GM23338 (cell line): ENCODE data around the gene EGFL6.

Experiments used
- CREB1 ChIP-seq: fragments of 250-450 bp; sonication (Bioruptor Pico); IDR thresholded peaks from 2 replicates; pipeline ENCODE4 v1.5.0; 2020; ENCODE audit warnings: low read depth, mild to moderate bottlenecking, moderate library complexity
- CTCF ChIP-seq, 2 experiments: fragments of 200-600 bp in 1 of 2; sonication (generic) in 1 of 2; conservative IDR thresholded peaks; 2 replicates each; pipeline versions ENCODE4 v1.5.1 to v1.6.1; 2016 to 2017; ENCODE audit warnings: antibody characterized with exemption in 2 of 2, low read depth in 2 of 2, mild to moderate bottlenecking in 2 of 2, moderate library complexity in 1 of 2
- ETS1 ChIP-seq: IDR thresholded peaks from 2 replicates; pipeline ENCODE4 v1.6.1; 2016; ENCODE audit warnings: antibody characterized with exemption
- EZH2 ChIP-seq: fragments of 200-600 bp; sonication (generic); IDR thresholded peaks from one replicate; pipeline ENCODE4 v1.8.0; 2017; ENCODE audit warnings: antibody characterized with exemption, mild to moderate bottlenecking, low read depth; ENCODE audit not compliant: unreplicated experiment
- EZH2phosphoT487 ChIP-seq: fragments of 200-600 bp; sonication (generic); IDR thresholded peaks from one replicate; pipeline ENCODE4 v1.8.1; 2018; ENCODE audit warnings: antibody characterized with exemption; ENCODE audit not compliant: unreplicated experiment
- JUNB ChIP-seq: IDR thresholded peaks from one replicate; pipeline ENCODE4 v1.6.1; 2016; ENCODE audit warnings: antibody characterized with exemption; ENCODE audit not compliant: unreplicated experiment
- NANOG ChIP-seq: IDR thresholded peaks from 2 replicates; pipeline ENCODE4 v1.6.1; 2016; ENCODE audit warnings: antibody characterized with exemption, borderline replicate concordance
- POLR2AphosphoS5 ChIP-seq: IDR thresholded peaks from 2 replicates; pipeline ENCODE4 v1.6.1; 2016; ENCODE audit warnings: antibody characterized with exemption, low read depth
- REST ChIP-seq: IDR thresholded peaks from one replicate; pipeline ENCODE4 v1.6.1; 2018; ENCODE audit warnings: antibody characterized with exemption; ENCODE audit not compliant: unreplicated experiment
- ZNF114 ChIP-seq: fragments of 250-450 bp; sonication (Bioruptor Pico); IDR thresholded peaks from 2 replicates; pipeline ENCODE4 v1.5.0; 2020; ENCODE audit warnings: mild to moderate bottlenecking, moderate library complexity
- ZNF331 ChIP-seq: fragments of 250-450 bp; sonication (Bioruptor Pico); IDR thresholded peaks from 2 replicates; pipeline ENCODE4 v1.5.0; 2020; ENCODE audit warnings: low read depth, mild to moderate bottlenecking, moderate library complexity
- ZNF462 ChIP-seq: fragments of 250-450 bp; sonication (Bioruptor Pico); IDR thresholded peaks from 2 replicates; pipeline ENCODE4 v1.5.0; 2020; ENCODE audit warnings: mild to moderate bottlenecking, moderate library complexity

- TF ChIP-seq CTCF (conservative IDR thresholded peaks at IDR 0.05; ENCODE audit: low read depth in 2 of 2) = no peak
- TF ChIP-seq EZH2 = no peak
- TF ChIP-seq POLR2AphosphoS5 = no peak
- TF ChIP-seq EZH2phosphoT487 = no peak
- no peak for TF ChIP-seq CREB1 (CRISPR knock-in tag)
- no peak for TF ChIP-seq ZNF114 (CRISPR knock-in tag)
- TF ChIP-seq REST = no peak
- no peak for TF ChIP-seq JUNB
- TF ChIP-seq NANOG = no peak
- TF ChIP-seq ETS1 = no peak
- TF ChIP-seq ZNF331 (CRISPR knock-in tag) = no peak
- no peak for TF ChIP-seq ZNF462 (CRISPR knock-in tag)
These were observed 48.5 kb upstream of the EGFL6 start for GRCh38 chrX:13520936-13521335.
